Vagina (tissue), 2 donors: ENCODE data around the gene TMEM167A.

ENCODE experiments used
- CTCF ChIP-seq, 3 experiments: fragments of 450-650 bp in 2 of 3; fragments of 200-600 bp in 1 of 3; sonication (generic) in 1 of 3; IDR thresholded peaks; one replicate each; pipeline ENCODE4 v1.5.1; 2017 to 2019; ENCODE audit warnings: antibody characterized with exemption in 3 of 3, mild to moderate bottlenecking in 2 of 3, moderate library complexity in 2 of 3
- POLR2A ChIP-seq, 2 donors: fragments of 450-650 bp; IDR thresholded peaks; one replicate each; pipeline ENCODE4 v1.6.1; 2017; ENCODE audit warnings: antibody characterized with exemption in 2 of 2, mild to moderate bottlenecking in 2 of 2, moderate library complexity in 2 of 2

DNA sequence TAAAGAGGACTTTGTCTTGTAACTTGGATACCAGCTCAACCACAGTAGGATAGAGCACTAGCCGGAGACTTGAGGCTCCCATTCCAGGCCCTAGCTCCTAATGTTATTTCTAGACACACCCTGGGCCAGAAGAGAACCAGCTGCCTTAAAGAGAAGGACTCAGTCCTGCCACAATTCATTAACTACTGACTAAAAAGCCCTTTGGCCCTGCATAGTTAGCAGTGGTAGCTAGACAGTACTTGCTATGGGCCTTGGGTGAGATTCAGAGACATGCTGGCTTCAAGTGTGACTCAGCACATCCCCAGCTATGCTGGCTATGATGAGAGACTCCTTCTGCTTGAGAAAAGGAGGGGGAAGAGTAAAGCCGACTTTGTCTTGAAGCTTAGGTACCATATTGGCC, 47.3 kb downstream of the TMEM167A start:
- no peak for TF ChIP-seq CTCF (IDR thresholded peaks at IDR 0.05)
- no peak for TF ChIP-seq POLR2A (IDR thresholded peaks at IDR 0.05)
